Measurements from ENCODE around the gene ATF6. TPM values are rescaled to one million over a fixed set of nuclear protein-coding genes. Genes with fewer than 3 reads are reported as not detected.

The ATF6 gene
- total and polyA plus RNA-seq, 2 experiments from 2014 or later: 14.6 to 18.1 TPM

DNA sequence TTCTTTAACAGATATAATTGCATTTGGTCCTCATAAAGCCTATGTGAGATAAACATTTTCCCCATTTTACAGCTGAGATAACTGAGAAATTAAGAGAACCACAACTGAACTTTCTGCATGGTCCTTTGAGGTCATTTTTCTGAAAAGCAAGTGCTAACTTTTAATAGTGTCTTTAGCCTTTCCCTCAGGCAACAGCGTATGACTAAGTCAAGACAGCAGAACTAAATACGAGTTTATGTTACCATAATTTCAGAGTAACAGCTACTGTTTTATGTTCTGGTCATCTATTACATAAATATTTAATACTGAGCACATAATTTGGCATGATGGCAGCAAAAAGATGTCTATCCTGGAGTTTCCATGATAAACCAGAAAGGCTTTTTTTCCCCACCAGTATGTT is 161.9 kb downstream of the ATF6 start:
- Histone ChIP-seq H3K27me3 (no peaks in the 10 kb centered on the region), H3K36me3 (no peaks in the 10 kb centered on the region), H3K4me1 (ENCODE audit: low read depth) (peaks cover 3% of the 10 kb centered on the region), H3K9me3 (ENCODE audit: low read depth) (no peaks in the 10 kb centered on the region), H3K27ac (no peak overlapping the region), H3K4me3 (no peak overlapping the region)
- no peak for DNase-seq (ENCODE audit: low read depth in 1 of 2, low spot score in 1 of 2)
- TF ChIP-seq, protein P1, sequence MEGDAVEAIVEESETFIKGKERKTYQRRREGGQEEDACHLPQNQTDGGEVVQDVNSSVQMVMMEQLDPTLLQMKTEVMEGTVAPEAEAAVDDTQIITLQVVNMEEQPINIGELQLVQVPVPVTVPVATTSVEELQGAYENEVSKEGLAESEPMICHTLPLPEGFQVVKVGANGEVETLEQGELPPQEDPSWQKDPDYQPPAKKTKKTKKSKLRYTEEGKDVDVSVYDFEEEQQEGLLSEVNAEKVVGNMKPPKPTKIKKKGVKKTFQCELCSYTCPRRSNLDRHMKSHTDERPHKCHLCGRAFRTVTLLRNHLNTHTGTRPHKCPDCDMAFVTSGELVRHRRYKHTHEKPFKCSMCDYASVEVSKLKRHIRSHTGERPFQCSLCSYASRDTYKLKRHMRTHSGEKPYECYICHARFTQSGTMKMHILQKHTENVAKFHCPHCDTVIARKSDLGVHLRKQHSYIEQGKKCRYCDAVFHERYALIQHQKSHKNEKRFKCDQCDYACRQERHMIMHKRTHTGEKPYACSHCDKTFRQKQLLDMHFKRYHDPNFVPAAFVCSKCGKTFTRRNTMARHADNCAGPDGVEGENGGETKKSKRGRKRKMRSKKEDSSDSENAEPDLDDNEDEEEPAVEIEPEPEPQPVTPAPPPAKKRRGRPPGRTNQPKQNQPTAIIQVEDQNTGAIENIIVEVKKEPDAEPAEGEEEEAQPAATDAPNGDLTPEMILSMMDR (IDR thresholded peaks at IDR 0.05; ENCODE audit: low read depth, low read length): no peak

DNA sequence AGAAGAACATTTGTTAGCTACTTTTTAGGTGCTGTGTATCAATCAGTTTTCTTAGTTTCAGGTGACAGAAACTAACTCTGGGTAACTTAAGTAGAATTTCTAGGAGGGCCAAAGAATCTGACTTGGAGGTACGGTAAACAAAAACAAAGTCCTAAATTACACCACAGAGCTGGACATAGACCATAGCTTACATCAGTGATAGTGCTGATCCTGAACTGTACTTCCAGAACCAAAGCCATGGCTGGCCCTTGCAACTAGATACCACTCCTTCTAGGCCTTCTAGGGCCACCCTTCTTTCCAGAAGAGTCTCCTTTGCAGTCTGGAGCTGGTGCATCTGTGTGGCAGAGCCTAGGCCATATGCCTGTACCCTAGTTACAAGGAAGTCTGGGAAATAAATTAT is 163.0 kb downstream of the ATF6 start:
- no peaks in the 10 kb centered on the region for H3K27me3 ChIP-seq
- no peaks in the 10 kb centered on the region for H3K9me3 ChIP-seq (ENCODE audit: low read depth)
- DNase-seq (ENCODE audit: low read depth in 1 of 2, low spot score in 1 of 2): no peak
- H3K27ac ChIP-seq: no peak overlapping the region
- no peak overlapping the region for H3K4me3 ChIP-seq
- no peaks in the 10 kb centered on the region for H3K4me1 ChIP-seq (ENCODE audit: low read depth)
- TF ChIP-seq, protein P1 (IDR thresholded peaks at IDR 0.05; ENCODE audit: low read depth, low read length): no peak
- no peaks in the 10 kb centered on the region for H3K36me3 ChIP-seq

DNA sequence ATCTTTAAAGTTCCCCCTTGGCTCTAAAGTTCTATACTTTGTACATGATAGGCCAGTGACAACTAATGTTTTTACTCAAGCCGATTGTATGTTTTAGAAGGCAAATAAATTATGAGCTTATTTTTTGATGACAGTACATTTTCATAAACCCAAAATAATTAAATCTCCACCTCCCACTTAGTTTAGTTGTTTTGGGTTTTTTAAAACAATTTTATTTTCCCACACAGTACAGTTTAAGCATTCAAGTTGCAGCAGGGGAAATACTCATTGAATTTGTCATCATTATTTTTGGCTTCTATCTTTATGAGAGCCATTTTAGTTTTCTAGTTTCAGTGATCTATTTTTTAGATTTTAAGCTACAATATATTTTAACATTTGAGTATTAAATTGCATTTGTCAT is 163.9 kb downstream of the ATF6 start:
- Histone ChIP-seq H3K4me3 (no peak overlapping the region), H3K27ac (no peak overlapping the region), H3K36me3 (no peaks in the 10 kb centered on the region), H3K27me3 (no peaks in the 10 kb centered on the region), H3K9me3 (ENCODE audit: low read depth) (no peaks in the 10 kb centered on the region), H3K4me1 (ENCODE audit: low read depth) (no peaks in the 10 kb centered on the region)
- TF ChIP-seq, protein P1 (IDR thresholded peaks at IDR 0.05; ENCODE audit: low read depth, low read length): no peak
- DNase-seq (ENCODE audit: low read depth in 1 of 2, low spot score in 1 of 2): peak in 1 of 2 donors; percentile 31

DNA sequence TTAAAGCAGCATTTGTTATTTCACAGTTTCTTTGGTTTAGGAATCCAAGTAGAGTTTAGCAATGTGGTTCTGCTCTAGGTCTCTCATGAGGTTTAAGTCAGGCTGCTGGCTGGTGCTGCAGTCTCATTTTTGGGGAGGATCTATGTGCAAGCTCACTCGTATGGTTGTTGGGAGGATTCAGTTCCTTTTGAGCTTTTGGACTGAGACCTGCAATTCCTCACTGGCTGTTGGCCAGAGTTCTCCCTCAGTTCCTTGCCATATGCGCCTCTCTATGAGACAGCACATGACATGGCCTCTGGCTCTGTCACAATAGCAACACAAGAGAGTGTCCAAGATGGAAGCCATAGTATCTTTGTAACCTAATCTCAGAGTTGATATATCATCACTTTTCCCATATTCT is 166.5 kb downstream of the ATF6 start:
- H3K27me3 ChIP-seq: no peaks in the 10 kb centered on the region
- no peaks in the 10 kb centered on the region for H3K9me3 ChIP-seq (ENCODE audit: low read depth)
- no peak for DNase-seq (ENCODE audit: low read depth in 1 of 2, low spot score in 1 of 2)
- no peaks in the 10 kb centered on the region for H3K36me3 ChIP-seq
- H3K27ac ChIP-seq: no peak overlapping the region
- TF ChIP-seq, protein P1 (IDR thresholded peaks at IDR 0.05; ENCODE audit: low read depth, low read length): no peak
- no peaks in the 10 kb centered on the region for H3K4me1 ChIP-seq (ENCODE audit: low read depth)
- H3K4me3 ChIP-seq: no peak overlapping the region

DNA sequence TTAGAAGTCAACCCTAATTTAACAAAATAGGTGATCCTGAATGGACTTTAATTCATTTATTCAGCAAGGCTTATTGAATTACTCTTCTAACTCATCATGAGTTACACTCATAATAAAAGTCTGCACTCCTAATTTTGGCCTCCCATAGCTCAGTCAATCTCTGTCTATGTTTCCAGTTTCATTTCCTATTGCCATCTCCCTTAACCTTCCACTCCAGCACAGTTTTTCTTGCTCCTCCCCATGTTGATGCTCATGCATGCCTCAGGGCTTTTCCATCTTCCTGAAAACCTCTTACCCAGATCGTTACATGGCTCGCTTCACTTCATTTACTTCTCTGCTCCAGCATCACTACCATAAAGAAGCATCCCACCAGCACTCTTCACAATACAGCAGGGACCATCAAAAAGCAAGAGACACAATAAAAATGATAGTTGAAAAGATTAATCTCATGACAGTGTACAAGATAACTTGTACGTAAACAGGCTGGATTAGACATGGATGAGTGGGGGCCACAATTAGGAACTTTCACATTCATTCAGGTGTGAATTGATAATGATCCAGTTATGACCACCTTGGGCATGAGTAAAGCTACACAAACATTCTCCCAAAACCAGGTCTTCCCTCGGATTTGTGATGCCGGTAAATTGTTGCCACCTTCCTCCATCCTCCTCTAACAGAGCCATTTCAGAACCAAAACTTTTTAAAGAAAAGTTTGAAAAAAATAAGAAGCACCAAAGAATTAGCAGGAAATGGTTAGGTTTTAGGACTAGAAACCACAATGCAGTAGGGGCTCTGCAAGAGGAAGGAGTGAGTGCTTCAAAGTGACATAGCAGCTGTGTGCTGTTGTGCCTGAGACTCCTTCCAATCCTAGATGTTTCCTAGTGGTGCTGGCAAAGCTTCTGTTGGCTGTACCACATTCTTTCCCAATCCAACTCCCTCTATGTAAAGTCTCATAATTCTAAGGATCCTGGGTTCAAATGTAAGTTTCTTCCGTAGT is 167.8 kb downstream of the ATF6 start:
- DNase-seq (ENCODE audit: low read depth in 1 of 2, low spot score in 1 of 2): peak in 1 of 2 donors; percentile 29
- H3K27ac ChIP-seq: no peak overlapping the region
- no peaks in the 10 kb centered on the region for H3K9me3 ChIP-seq (ENCODE audit: low read depth)
- H3K4me3 ChIP-seq: no peak overlapping the region
- H3K36me3 ChIP-seq: no peaks in the 10 kb centered on the region
- H3K27me3 ChIP-seq: no peaks in the 10 kb centered on the region
- TF ChIP-seq, protein P1 (IDR thresholded peaks at IDR 0.05; ENCODE audit: low read depth, low read length): no peak
- H3K4me1 ChIP-seq (ENCODE audit: low read depth): no peaks in the 10 kb centered on the region
